GM18951 (cell line): ENCODE measurements around the gene RAD21L1.

ENCODE experiments used
- POLR2A ChIP-seq: IDR thresholded peaks from 4 replicates; pipeline ENCODE4 v1.6.1; 2011; ENCODE audit warnings: mild to moderate bottlenecking; ENCODE audit not compliant: insufficient read length, insufficient read depth; ENCODE audit errors: extremely low read depth
- in situ Hi-C: fragments of 300-500 bp; cut with MboI; formaldehyde crosslinking; loops from one replicate; pipeline ENCODE4 v1.12.0; 2022; ENCODE audit warnings: low sequenced_read_pairs, mixed read lengths, inconsistent platforms; ENCODE audit not compliant: unreplicated experiment

The RAD21L1 gene

DNA sequence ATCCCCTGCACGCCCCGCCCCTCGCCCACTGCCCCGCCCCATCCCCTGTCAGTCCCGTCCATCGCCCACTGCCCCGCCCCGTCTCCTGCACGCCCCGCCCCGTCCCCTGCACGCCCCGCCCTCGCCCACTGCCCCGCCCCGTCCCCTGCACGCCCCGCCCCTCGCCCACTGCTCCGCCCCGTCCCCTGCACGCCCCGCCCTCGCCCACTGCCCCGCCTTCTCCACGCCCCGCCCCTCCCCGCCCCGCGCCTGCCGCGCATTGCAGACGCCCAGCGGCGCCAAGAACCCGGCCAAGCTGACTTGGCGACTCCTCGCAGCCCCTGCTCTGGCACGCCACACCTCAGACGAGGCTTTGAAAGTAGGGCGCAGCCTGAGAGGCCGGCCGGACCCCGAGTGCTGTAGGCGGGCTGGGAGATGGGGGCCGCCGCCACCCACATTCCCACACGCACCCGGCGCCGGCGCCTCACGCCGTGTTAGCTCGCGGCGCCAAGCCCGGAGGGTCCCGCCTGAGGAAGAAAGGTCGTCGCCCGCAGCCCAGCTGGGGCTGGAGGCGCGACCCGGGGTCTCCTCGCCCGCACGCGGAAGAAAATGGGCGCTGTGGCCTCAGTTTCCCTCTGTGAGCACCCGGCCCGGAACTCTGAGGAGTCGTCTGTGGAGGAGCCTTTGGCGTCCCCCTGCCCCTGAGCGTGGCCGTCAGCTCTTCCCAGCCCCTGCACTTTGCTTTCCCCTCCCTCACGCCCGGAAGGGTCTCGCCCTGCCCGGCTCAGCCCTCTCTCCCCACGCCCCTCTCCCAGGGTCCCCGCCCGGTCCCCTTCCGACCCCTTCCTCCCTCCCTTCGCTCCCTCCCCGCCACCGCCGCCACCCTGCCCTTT, at the start of gene RAD21L1:
RAD21L1 (plus strand) TSS at position 262 of the 872 bp plus-strand sequence. CDS start 2,410 bp downstream, outside the sequence.
- no peak for TF ChIP-seq POLR2A
- in situ Hi-C loops: no loop called here

DNA sequence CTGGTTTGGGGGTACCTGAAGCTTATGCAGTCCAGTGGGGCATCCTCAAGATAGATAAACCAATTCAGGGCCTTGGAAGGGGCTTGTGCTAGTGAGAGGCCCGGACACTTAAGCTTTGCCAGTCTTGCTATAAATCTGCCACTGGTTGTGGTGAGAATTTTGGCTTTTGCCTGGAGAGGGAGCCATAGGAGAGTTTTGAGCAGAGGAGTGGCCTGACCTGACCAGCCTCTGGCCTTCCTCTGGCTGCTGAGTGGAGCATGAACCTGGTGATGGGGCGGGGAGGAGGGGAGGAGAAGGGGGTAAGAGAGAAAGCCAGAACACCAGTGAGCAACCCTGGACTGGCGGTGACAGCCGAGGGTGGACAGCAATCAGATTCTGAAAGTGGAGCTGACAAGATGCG, 48.2 kb upstream of the RAD21L1 start:
- in situ Hi-C loops: no loop called here
- no peak for TF ChIP-seq POLR2A

- TF ChIP-seq POLR2A: no peak
- in situ Hi-C loops: no loop called here
These were observed 47.7 kb upstream of the RAD21L1 start for GRCh38 chr20:1178103-1178502.

DNA sequence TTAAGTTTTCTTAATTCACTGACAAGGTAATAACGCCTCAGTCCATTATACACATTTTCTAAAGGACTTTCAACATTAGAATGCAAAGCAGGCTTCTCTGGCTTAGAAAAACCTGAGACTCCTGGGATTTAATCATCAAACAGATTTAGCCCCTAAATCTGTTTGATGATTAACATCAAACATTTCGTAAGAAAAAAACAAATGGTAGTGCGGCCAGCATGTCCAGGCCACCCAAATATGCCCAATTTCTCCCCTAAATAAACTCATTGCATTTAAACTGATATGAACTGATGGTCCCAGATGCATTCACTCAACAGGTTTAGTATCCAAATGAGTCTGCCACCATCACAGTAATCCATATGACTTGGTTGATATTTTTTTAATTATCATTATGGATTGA, 47.2 kb upstream of the RAD21L1 start:
- no peak for TF ChIP-seq POLR2A
- in situ Hi-C loops: no loop called here

GRCh38 chr20:1180949-1181348, 44.9 kb upstream of the RAD21L1 start:
- TF ChIP-seq POLR2A: no peak
- in situ Hi-C loops: no loop called here

DNA sequence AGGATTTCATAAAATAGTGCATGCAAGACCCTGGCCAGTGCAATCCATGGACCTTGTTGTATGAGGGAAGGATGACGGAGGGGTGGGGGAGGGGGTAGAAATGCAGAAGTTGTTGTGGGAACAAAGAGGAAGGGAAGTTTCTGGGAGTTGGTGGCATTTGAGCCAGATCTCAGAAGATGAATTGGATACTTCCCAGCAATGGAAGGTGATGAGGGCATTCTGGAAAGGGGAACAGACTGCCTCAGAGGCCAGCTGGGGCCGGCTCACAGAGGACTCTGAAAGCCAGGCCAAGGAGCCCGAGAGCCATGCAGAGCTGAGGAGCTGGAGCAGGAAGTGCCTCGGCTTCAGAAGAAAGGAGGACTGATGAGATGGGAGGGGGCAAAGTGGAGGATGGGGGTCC, 43.7 kb upstream of the RAD21L1 start:
- in situ Hi-C loops: no loop called here
- no peak for TF ChIP-seq POLR2A

GRCh38 chr20:1183153-1183552, 42.7 kb upstream of the RAD21L1 start:
- no peak for TF ChIP-seq POLR2A
- in situ Hi-C loops: no loop called here

GRCh38 chr20:1184260-1184637, 41.6 kb upstream of the RAD21L1 start:
- in situ Hi-C loops: no loop called here
- no peak for TF ChIP-seq POLR2A

GRCh38 chr20:1184638-1185315, 41.1 kb upstream of the RAD21L1 start, which contains the start of gene TMEM74B:
TSS of gene TMEM74B (minus strand) at chr20:1184981. CDS start at chr20:1183801, 1,180 bp downstream.
- no peak for TF ChIP-seq POLR2A
- in situ Hi-C loops: no loop called here

- TF ChIP-seq POLR2A: no peak
- in situ Hi-C loops: no loop called here
These were observed 40.5 kb upstream of the RAD21L1 start for GRCh38 chr20:1185316-1185741.

DNA sequence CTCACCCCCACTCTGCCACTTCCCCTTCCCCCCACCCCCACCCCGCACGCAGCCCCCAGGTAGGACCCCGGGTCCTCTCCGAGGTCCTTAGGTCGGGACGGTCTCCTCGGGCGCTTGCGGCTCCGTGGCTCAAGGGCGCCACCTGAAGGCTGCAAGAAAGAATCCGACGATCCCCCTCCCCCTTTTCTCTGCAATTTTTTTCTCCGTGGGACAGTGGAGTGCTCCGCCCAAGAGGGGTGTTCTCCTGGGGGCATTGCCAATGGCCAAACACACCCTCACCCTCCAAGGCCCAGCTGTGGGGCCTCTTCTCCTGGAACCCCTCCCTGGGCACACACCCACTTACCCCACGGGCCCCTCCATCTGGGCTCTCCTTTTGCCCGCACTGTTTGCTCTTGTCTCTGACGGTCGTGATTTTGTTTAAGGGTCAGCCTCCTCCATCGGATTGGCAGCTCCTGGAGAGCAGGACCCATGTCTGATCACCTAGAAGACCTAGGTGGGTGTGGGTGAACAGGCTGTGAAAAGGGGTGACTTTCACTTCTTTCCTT, 40.0 kb upstream of the RAD21L1 start:
- in situ Hi-C loops: no loop called here
- TF ChIP-seq POLR2A: no peak

DNA sequence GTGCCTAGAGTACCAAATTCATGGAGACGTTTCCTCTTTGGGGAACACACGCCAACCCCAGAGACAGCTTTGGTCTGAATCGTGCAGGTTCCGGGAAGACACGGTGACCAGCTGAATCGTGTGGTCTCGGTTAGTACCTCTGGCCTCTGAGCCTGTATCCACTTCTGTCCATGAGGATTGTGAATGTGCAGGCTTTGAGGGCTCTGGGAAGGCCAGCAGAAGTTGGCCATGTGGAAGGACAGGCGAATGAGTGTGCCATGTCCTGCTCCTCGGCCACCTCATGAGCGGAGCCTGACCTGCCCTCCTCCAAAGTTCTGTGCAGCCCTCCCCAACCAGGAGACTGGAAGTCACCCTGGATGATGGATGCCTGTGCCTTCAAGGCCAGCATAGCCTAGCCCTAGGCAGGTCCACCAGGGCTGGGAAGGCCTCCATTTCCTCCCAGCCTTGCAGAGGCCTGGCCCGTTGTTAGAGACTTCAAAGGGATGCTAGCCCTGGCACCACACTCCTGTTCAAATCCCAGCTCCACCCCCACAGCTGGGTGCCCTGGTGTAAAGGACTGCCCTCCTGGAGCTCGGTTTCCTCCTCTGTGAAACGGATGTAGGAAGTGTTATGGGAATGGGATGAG, 39.4 kb upstream of the RAD21L1 start:
- in situ Hi-C loops: no loop called here
- TF ChIP-seq POLR2A: no peak

GRCh38 chr20:1187605-1188171, 38.2 kb upstream of the RAD21L1 start:
- in situ Hi-C loops: no loop called here
- no peak for TF ChIP-seq POLR2A
